Activated CD8-positive, alpha-beta T cell treated with anti-CD3 and anti-CD28 coated beads for 36 hours (primary cell): ENCODE measurements around the gene CACNA2D2. TPM values are rescaled to one million over a fixed set of nuclear protein-coding genes. Genes with fewer than 3 reads are reported as not detected.

Experiments used
- ATAC-seq: fragments of 200-7000 bp; cut with Tn5 transposase; one replicate; pipeline ENCODE4 v1.10.0; 2021; ENCODE audit warnings: mild to moderate bottlenecking, moderate library complexity
- CTCF ChIA-PET: fragments of 350-600 bp; sonication (Branson Sonifier 250); formaldehyde crosslinking; loops from one replicate; lab custom pipeline; 2021; ENCODE audit warnings: antibody characterized with exemption; lab: Charles Lee
- POLR2A ChIA-PET: fragments of 350-600 bp; sonication (Branson Sonifier 250); formaldehyde crosslinking; loops from one replicate; lab custom pipeline; 2021; ENCODE audit warnings: antibody characterized with exemption; lab: Charles Lee
- DNase-seq: peaks from one replicate; pipeline ENCODE4 v3.0.0-alpha.2; 2020
- H3K27ac Mint-ChIP-seq: one replicate; pipeline ENCODE4 v1.8.0; 2021; ENCODE audit warnings: mild to moderate bottlenecking, mixed read lengths
- H3K27me3 Mint-ChIP-seq: one replicate; pipeline ENCODE4 v1.8.0; 2021; ENCODE audit warnings: mixed read lengths
- H3K36me3 Mint-ChIP-seq: one replicate; pipeline ENCODE4 v1.8.0; 2021; ENCODE audit warnings: low read depth, mixed read lengths
- H3K4me1 Mint-ChIP-seq: one replicate; pipeline ENCODE4 v1.8.0; 2021; ENCODE audit warnings: low read depth, mixed read lengths
- H3K4me3 Mint-ChIP-seq: one replicate; pipeline ENCODE4 v1.8.0; 2021; ENCODE audit warnings: mild to moderate bottlenecking, moderate library complexity, mixed read lengths
- H3K9me3 Mint-ChIP-seq: one replicate; pipeline ENCODE4 v1.8.0; 2021; ENCODE audit warnings: mixed read lengths
- intact Hi-C: fragments of 100-400 bp; cut with micrococcal nuclease; formaldehyde crosslinking; loops from one replicate; pipeline ENCODE4 v1.10.0; 2022
- total RNA-seq, 2 experiments: library from RNA; stranded (reverse); gene quantifications; one replicate each; pipeline ENCODE4 v1.2.3, GENCODE V29; 2021
- TF ChIP-seq, protein P1 (sequence below): fragments of 200-600 bp; IDR thresholded peaks from one replicate; pipeline ENCODE4 v1.8.0; 2022; ENCODE audit warnings: antibody characterized with exemption, mild to moderate bottlenecking

Gene CACNA2D2
- total RNA-seq, 2 experiments from 2014 or later: 1.6 to 2.1 TPM

DNA sequence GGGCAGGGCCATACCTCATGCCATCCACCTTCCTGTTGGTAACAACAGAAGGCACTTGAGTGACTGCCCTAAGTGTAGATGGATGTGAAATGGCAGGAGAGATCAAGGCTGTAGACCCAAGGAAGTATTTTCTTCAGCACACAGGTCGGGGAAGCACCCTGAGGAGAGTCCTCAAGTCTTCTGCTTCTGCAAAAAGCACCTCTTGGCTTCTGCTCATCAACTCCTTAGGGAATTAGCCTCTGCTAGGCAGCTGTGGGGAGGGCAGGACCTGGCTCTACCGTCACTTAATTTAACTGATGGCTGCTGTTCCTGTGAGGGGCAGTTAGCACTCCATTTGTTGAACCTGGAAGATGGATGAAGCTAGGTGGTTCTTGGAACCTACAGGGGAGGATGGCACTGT is 6.9 kb upstream of the CACNA2D2 start:
- TF ChIP-seq, protein P1, sequence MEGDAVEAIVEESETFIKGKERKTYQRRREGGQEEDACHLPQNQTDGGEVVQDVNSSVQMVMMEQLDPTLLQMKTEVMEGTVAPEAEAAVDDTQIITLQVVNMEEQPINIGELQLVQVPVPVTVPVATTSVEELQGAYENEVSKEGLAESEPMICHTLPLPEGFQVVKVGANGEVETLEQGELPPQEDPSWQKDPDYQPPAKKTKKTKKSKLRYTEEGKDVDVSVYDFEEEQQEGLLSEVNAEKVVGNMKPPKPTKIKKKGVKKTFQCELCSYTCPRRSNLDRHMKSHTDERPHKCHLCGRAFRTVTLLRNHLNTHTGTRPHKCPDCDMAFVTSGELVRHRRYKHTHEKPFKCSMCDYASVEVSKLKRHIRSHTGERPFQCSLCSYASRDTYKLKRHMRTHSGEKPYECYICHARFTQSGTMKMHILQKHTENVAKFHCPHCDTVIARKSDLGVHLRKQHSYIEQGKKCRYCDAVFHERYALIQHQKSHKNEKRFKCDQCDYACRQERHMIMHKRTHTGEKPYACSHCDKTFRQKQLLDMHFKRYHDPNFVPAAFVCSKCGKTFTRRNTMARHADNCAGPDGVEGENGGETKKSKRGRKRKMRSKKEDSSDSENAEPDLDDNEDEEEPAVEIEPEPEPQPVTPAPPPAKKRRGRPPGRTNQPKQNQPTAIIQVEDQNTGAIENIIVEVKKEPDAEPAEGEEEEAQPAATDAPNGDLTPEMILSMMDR: no peak
- Mint-ChIP-seq H3K4me3 (no peak overlapping the region), H3K9me3 (no peaks in the 10 kb centered on the region), H3K36me3 (no peaks in the 10 kb centered on the region), H3K27ac (no peak overlapping the region), H3K27me3 (no peaks in the 10 kb centered on the region), H3K4me1 (no peaks in the 10 kb centered on the region)
- no peak for ATAC-seq
- intact Hi-C loops: no loop called here
- DNase-seq: no peak
- ChIA-PET CTCF (interaction anchor here (3.1 to 5.3 kb wide), 3 partner anchors 8 to 40 kb away, joined by 16 to 23 read pairs (median 21); no protein-coding TSS in a partner anchor), POLR2A (no interaction called here)

DNA sequence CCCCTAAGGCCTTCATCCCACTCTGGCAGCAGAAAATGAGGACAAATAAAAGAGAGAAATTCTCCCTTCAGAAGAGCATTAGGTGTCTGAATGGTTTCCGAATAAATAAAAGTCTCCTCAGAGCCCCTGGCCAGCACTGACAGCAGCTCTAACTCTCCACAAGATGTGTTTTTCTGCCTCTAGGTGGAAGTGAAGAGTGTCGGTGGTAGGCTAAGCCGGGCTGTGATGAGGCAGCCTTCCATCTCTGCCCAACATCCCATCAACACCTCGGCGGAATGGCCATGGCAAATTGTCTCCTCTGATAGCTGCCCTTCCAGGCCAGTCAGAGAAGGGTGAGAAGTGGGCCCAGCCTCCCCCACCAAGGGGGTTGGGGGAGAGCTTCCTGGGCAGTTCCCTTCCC is 6.3 kb upstream of the CACNA2D2 start:
- ATAC-seq (no peak), DNase-seq (no peak)
- no peak overlapping the region for H3K4me3 Mint-ChIP-seq
- ChIA-PET POLR2A (no interaction called here), CTCF (interaction anchor here (3.1 to 5.3 kb wide), 3 partner anchors 9 to 40 kb away, joined by 16 to 23 read pairs (median 21); no protein-coding TSS in a partner anchor)
- no peaks in the 10 kb centered on the region for H3K4me1 Mint-ChIP-seq
- H3K27me3 Mint-ChIP-seq: no peaks in the 10 kb centered on the region
- intact Hi-C loops: no loop called here
- TF ChIP-seq, protein P1: no peak
- H3K27ac Mint-ChIP-seq: no peak overlapping the region
- no peaks in the 10 kb centered on the region for H3K36me3 Mint-ChIP-seq
- H3K9me3 Mint-ChIP-seq: no peaks in the 10 kb centered on the region

DNA sequence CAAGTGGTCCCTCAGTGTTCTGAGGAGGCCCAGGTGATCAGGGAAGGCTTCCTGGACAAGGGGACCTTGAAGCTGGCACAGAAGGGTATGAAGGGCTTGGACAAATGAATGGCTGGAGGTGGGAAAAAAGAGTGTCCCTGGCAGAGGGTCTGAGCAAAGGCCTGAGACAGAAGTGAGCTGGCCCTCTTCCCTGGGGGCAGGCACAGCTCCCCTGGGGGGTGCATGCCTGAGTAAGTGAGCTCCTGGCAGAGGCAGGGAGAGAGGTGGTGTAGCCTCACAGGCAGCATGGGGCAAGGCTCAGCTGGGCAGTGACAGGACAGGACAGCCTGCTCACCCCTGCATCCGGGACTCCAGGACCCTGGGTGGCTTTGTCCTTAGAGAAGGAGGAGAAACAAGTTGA is 5.4 kb upstream of the CACNA2D2 start:
- intact Hi-C loops: no loop called here
- POLR2A ChIA-PET: no interaction called here
- ATAC-seq (no peak), DNase-seq (no peak)
- TF ChIP-seq, protein P1: no peak
- no peaks in the 10 kb centered on the region for H3K36me3 Mint-ChIP-seq
- H3K27ac Mint-ChIP-seq: no peak overlapping the region
- H3K4me3 Mint-ChIP-seq: no peak overlapping the region
- CTCF ChIA-PET: interaction anchor here (1.3 to 5.3 kb wide), 4 partner anchors 10 to 72 kb away, joined by 4 to 23 read pairs (median 18); no protein-coding TSS in a partner anchor
- no peaks in the 10 kb centered on the region for H3K9me3 Mint-ChIP-seq
- H3K27me3 Mint-ChIP-seq: peaks cover 3% of the 10 kb centered on the region
- no peaks in the 10 kb centered on the region for H3K4me1 Mint-ChIP-seq

DNA sequence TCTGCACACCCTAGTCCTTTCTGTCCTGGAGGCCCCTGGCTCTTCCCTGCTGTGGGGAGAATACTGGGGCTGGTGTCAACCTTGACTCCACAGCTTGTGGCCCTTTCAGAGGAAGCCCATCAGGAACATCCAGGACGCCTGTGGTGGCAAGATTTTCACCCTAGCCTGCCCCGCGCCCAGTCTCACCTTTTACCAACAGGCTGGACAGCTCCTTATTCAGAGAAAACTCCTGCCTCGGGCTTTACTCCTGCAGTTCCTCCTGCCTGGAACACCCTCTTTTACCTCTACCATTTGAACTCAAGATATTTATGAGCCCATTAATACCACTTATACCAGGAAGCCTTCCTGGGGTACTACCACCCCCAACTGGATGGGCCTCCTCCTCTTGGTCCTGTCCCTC is 2.7 kb upstream of the CACNA2D2 start:
- TF ChIP-seq, protein P1: no peak
- H3K9me3 Mint-ChIP-seq: no peaks in the 10 kb centered on the region
- peaks cover 4% of the 10 kb centered on the region for H3K4me1 Mint-ChIP-seq
- no peak overlapping the region for H3K4me3 Mint-ChIP-seq
- intact Hi-C loops: no loop called here
- no peaks in the 10 kb centered on the region for H3K36me3 Mint-ChIP-seq
- DNase-seq (no peak), ATAC-seq (no peak)
- H3K27me3 Mint-ChIP-seq: peaks cover 12% of the 10 kb centered on the region
- no peak overlapping the region for H3K27ac Mint-ChIP-seq
- ChIA-PET CTCF (interaction anchor here (1.6 kb wide), 1 partner anchor 13 kb away, joined by 5 read pairs; no protein-coding TSS in a partner anchor), POLR2A (no interaction called here)

DNA sequence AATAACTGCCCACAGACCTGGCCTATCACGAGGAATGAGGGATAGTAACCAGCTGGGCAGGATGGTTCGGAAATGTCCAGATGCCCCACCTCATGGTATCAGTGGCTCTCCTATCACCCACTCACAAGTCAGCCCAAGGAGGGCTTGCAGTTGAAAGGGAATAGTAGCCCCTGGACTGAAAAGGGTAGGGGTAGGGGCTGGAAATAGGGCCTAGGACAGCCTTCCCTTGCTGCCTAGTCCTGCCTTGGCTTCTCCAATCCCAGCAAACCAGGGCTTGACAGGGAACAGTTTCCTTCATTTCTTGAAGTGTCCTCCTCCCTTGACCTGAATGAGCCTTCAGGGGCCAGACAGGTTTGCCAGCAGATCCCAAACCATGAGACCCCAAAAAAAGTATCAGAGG is 1.2 kb upstream of the CACNA2D2 start:
- TF ChIP-seq, protein P1: no peak
- ATAC-seq (no peak), DNase-seq (no peak)
- ChIA-PET POLR2A (interaction anchor here (1.1 to 1.6 kb wide), 2 partner anchors 9 to 155 kb away, joined by 3 read pairs; partner anchors contain the start of genes CYB561D2 and NPRL2), CTCF (interaction anchor here (1.6 to 3.2 kb wide), 2 partner anchors 14 to 38 kb away, joined by 5 to 14 read pairs; no protein-coding TSS in a partner anchor)
- Mint-ChIP-seq H3K4me1 (peaks cover 4% of the 10 kb centered on the region), H3K27me3 (peaks cover 12% of the 10 kb centered on the region), H3K36me3 (no peaks in the 10 kb centered on the region), H3K9me3 (no peaks in the 10 kb centered on the region), H3K4me3 (no peak overlapping the region), H3K27ac (no peak overlapping the region)
- intact Hi-C loops: no loop called here
